ENCODE results near the gene FOXM1.

DNA sequence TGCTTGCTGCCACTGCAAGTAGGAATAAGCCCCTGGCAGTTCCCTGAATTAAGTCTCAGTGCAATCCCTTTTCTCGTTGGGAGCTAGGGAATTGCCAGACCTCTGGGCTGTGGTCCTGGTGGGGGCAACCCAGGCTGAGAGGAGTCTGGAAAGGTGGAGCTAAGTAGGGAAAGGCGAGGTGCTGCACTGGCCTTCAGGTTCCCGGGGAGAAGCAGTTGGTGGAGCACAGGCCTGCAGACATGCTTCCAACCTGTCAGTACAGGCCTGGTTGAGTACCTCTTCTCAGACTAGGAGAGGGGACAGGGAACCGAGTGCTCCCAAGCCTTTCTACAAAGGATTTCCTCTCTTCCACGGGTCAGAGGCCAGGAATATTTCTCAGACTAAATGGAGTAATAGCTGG lies 43.6 kb downstream of the FOXM1 start:
- no peak for TF ChIP-seq POLR2A (IDR thresholded peaks at IDR 0.05)
- TF ChIP-seq, protein P1, sequence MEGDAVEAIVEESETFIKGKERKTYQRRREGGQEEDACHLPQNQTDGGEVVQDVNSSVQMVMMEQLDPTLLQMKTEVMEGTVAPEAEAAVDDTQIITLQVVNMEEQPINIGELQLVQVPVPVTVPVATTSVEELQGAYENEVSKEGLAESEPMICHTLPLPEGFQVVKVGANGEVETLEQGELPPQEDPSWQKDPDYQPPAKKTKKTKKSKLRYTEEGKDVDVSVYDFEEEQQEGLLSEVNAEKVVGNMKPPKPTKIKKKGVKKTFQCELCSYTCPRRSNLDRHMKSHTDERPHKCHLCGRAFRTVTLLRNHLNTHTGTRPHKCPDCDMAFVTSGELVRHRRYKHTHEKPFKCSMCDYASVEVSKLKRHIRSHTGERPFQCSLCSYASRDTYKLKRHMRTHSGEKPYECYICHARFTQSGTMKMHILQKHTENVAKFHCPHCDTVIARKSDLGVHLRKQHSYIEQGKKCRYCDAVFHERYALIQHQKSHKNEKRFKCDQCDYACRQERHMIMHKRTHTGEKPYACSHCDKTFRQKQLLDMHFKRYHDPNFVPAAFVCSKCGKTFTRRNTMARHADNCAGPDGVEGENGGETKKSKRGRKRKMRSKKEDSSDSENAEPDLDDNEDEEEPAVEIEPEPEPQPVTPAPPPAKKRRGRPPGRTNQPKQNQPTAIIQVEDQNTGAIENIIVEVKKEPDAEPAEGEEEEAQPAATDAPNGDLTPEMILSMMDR (IDR thresholded peaks at IDR 0.05): no peak
